NCI-H2196 treated with DMSO at 0.1 percent for 48 hours (cell line): Measurements from ENCODE around the gene YEATS4.
A peak's percentile ranks its signal among the peaks of the same experiment; 100 is the strongest.
"Not testable (repeated sequence)": the region's sequence is repeated elsewhere in the genome, so short reads cannot be mapped to it uniquely, and the experiment has no call there.

Experiments
- DNase-seq: peaks from one replicate; lab custom pipeline; 2025; ENCODE audit not compliant: unreplicated experiment; lab: John Stamatoyannopoulos, UW

YEATS4 gene

GRCh38 chr12:69359531-69360347, at the start of gene YEATS4:
YEATS4 (plus strand) TSS chr12:69359743; CDS start chr12:69359973, 230 bp downstream.
- DNase-seq, result peak; percentile 99

GRCh38 chr12:69313209-69313608, 46.3 kb upstream of the YEATS4 start:
- no peak for DNase-seq

- DNase-seq, result not testable (repeated sequence)
Observed at GRCh38 chr12:69316784-69317183, 42.8 kb upstream of the YEATS4 start.

GRCh38 chr12:69317233-69317632, 42.3 kb upstream of the YEATS4 start:
- not testable (repeated sequence) for DNase-seq

GRCh38 chr12:69318225-69318624, 41.3 kb upstream of the YEATS4 start:
- no peak for DNase-seq

- no peak for DNase-seq
Observed at GRCh38 chr12:69321351-69321750, 38.2 kb upstream of the YEATS4 start.

- DNase-seq, result no peak
Observed at GRCh38 chr12:69324797-69325466, 34.6 kb upstream of the YEATS4 start.

- no peak for DNase-seq
Observed at GRCh38 chr12:69328426-69328825, 31.1 kb upstream of the YEATS4 start.

- no peak for DNase-seq
Observed at GRCh38 chr12:69329669-69330428, 29.7 kb upstream of the YEATS4 start.

GRCh38 chr12:69330475-69331473, 28.8 kb upstream of the YEATS4 start:
- DNase-seq, result no peak

GRCh38 chr12:69331519-69331908, 28.0 kb upstream of the YEATS4 start:
- no peak for DNase-seq

GRCh38 chr12:69331909-69332684, 27.4 kb upstream of the YEATS4 start:
- no peak for DNase-seq

- no peak for DNase-seq
Observed at GRCh38 chr12:69332815-69333358, 26.7 kb upstream of the YEATS4 start.

- no peak for DNase-seq
Observed at GRCh38 chr12:69334158-69334557, 25.4 kb upstream of the YEATS4 start.

- DNase-seq, result no peak
Observed at GRCh38 chr12:69337311-69338090, 22.0 kb upstream of the YEATS4 start.

- DNase-seq, result no peak
Observed at GRCh38 chr12:69338120-69338859, 21.3 kb upstream of the YEATS4 start.

- no peak for DNase-seq
Observed at GRCh38 chr12:69338936-69339335, 20.6 kb upstream of the YEATS4 start.

- no peak for DNase-seq
Observed at GRCh38 chr12:69339999-69340398, 19.5 kb upstream of the YEATS4 start.
